A673 (cell line): ENCODE data around the gene RNF141. TPM values are rescaled to one million over a fixed set of nuclear protein-coding genes. Genes with fewer than 3 reads are reported as not detected.

Experiments used
- BruUV-seq: library from RNA; stranded (reverse); fragments of 400-500 nt; replicated peaks from 2 replicates; lab custom pipeline; 2021; lab: Mats Ljungman, UMichigan
- CTCF ChIA-PET: fragments of 300-600 bp; sonication (Branson Sonifier 250); formaldehyde crosslinking; loops from one replicate; lab custom pipeline; 2022; ENCODE audit warnings: antibody characterized with exemption; lab: Charles Lee
- POLR2A ChIA-PET: fragments of 300-600 bp; sonication (Branson Sonifier 250); formaldehyde crosslinking; loops from one replicate; lab custom pipeline; 2022; ENCODE audit warnings: antibody characterized with exemption; ENCODE audit not compliant: low non-redundant PET; lab: Charles Lee
- DNase-seq: peaks from one replicate; pipeline ENCODE4 v3.0.0-alpha.2; 2015; ENCODE audit warnings: low spot score
- H3K27ac ChIP-seq: fragments of 200-600 bp; sonication (generic); 2 replicates; pipeline ENCODE4 v1.5.1; 2016; ENCODE audit warnings: mixed run types, low read depth, mild to moderate bottlenecking, mixed read lengths, antibody characterized with exemption, low read length; ENCODE audit not compliant: poor library complexity, severe bottlenecking
- H3K27me3 ChIP-seq: fragments of 200-600 bp; sonication (generic); replicated peaks from 2 replicates; pipeline ENCODE4 v1.6.1; 2017; ENCODE audit warnings: mixed run types, low read depth, mild to moderate bottlenecking, mixed read lengths, antibody characterized with exemption, low read length; ENCODE audit not compliant: insufficient read depth, poor library complexity
- H3K36me3 ChIP-seq: fragments of 200-600 bp; sonication (generic); 2 replicates; pipeline ENCODE4 v1.6.1; 2016; ENCODE audit warnings: mixed run types, mild to moderate bottlenecking, mixed read lengths, antibody characterized with exemption, low read length; ENCODE audit not compliant: insufficient read depth, poor library complexity, severe bottlenecking
- H3K4me1 ChIP-seq: fragments of 200-600 bp; sonication (generic); 2 replicates; pipeline ENCODE4 v1.6.1; 2017; ENCODE audit warnings: mixed run types, mild to moderate bottlenecking, mixed read lengths, antibody characterized with exemption, low read length; ENCODE audit not compliant: insufficient read depth, poor library complexity, severe bottlenecking
- H3K4me3 ChIP-seq: fragments of 200-600 bp; sonication (generic); 2 replicates; pipeline ENCODE4 v1.5.1; 2016; ENCODE audit warnings: low read depth, mixed run types, mild to moderate bottlenecking, mixed read lengths, low read length; ENCODE audit not compliant: poor library complexity, severe bottlenecking
- H3K9me3 ChIP-seq: fragments of 200-600 bp; sonication (generic); 2 replicates; pipeline ENCODE4 v1.6.1; 2016; ENCODE audit warnings: mixed run types, low read depth, mild to moderate bottlenecking, mixed read lengths, antibody characterized with exemption, low read length; ENCODE audit not compliant: poor library complexity, severe bottlenecking
- CTCF ChIP-seq: fragments of 300-800, 200-600 bp; sonication (generic); conservative IDR thresholded peaks from 2 replicates; pipeline ENCODE4 v1.5.1; 2017; ENCODE audit warnings: low read depth, mild to moderate bottlenecking, antibody characterized with exemption, low read length, moderate library complexity, mixed read lengths
- EZH2 ChIP-seq: fragments of 200-600 bp; sonication (generic); IDR thresholded peaks from 2 replicates; pipeline ENCODE4 v1.6.1; 2017; ENCODE audit warnings: borderline replicate concordance, low read depth, mild to moderate bottlenecking, mixed read lengths, antibody characterized with exemption, low read length; ENCODE audit not compliant: poor library complexity, severe bottlenecking
- intact Hi-C: fragments of 100-400 bp; cut with micrococcal nuclease; formaldehyde crosslinking; loops from one replicate; pipeline ENCODE4 v1.10.0; 2022; ENCODE audit not compliant: unreplicated experiment
- total RNA-seq: library from RNA; stranded (reverse); gene quantifications from 2 replicates; pipeline ENCODE4 v1.2.3, GENCODE V29; 2021

Gene RNF141
- total RNA-seq, 1 experiment from 2014 or later, result 36.4 TPM

- Histone ChIP-seq H3K36me3 (no peaks in the 10 kb centered on the region), H3K27ac (no peak overlapping the region), H3K9me3 (no peaks in the 10 kb centered on the region), H3K4me1 (no peaks in the 10 kb centered on the region), H3K27me3 (no peaks in the 10 kb centered on the region), H3K4me3 (no peak overlapping the region)
- ChIA-PET CTCF (no interaction called here), POLR2A (no interaction called here)
- BruUV-seq, result no TSS peak
- no peak for TF ChIP-seq EZH2
- no peak for TF ChIP-seq CTCF
- intact Hi-C loops, result no loop called here
- DNase-seq, result no peak
These were observed 35.5 kb downstream of the RNF141 start for GRCh38 chr11:10505278-10506007.

GRCh38 chr11:10504490-10504889 lies 36.5 kb downstream of the RNF141 start:
- TF ChIP-seq CTCF (no peak), EZH2 (no peak)
- H3K9me3 ChIP-seq, result no peaks in the 10 kb centered on the region
- no peaks in the 10 kb centered on the region for H3K36me3 ChIP-seq
- intact Hi-C loops, result no loop called here
- BruUV-seq, result no TSS peak
- H3K27me3 ChIP-seq, result no peaks in the 10 kb centered on the region
- CTCF ChIA-PET, result no interaction called here
- H3K27ac ChIP-seq, result no peak overlapping the region
- DNase-seq, result no peak
- no peaks in the 10 kb centered on the region for H3K4me1 ChIP-seq
- no peak overlapping the region for H3K4me3 ChIP-seq
- POLR2A ChIA-PET, result no interaction called here

GRCh38 chr11:10503777-10504480 lies 37.1 kb downstream of the RNF141 start:
- CTCF ChIA-PET, result no interaction called here
- no peaks in the 10 kb centered on the region for H3K4me1 ChIP-seq
- BruUV-seq, result no TSS peak
- no peak overlapping the region for H3K4me3 ChIP-seq
- H3K27ac ChIP-seq, result no peak overlapping the region
- no peaks in the 10 kb centered on the region for H3K27me3 ChIP-seq
- POLR2A ChIA-PET, result no interaction called here
- intact Hi-C loops, result no loop called here
- TF ChIP-seq CTCF (no peak), EZH2 (no peak)
- no peaks in the 10 kb centered on the region for H3K36me3 ChIP-seq
- DNase-seq, result no peak
- no peaks in the 10 kb centered on the region for H3K9me3 ChIP-seq
